GM21515 (cell line): ENCODE measurements around the gene ROPN1L.
"Not testable (repeated sequence)": the region's sequence is repeated elsewhere in the genome, so short reads cannot be mapped to it uniquely, and the experiment has no call there.

Experiments
- ATAC-seq: cut with Tn5 transposase; IDR thresholded peaks from one replicate; pipeline ENCODE4 v1.9.1; 2021; ENCODE audit not compliant: unreplicated experiment

ROPN1L gene

DNA sequence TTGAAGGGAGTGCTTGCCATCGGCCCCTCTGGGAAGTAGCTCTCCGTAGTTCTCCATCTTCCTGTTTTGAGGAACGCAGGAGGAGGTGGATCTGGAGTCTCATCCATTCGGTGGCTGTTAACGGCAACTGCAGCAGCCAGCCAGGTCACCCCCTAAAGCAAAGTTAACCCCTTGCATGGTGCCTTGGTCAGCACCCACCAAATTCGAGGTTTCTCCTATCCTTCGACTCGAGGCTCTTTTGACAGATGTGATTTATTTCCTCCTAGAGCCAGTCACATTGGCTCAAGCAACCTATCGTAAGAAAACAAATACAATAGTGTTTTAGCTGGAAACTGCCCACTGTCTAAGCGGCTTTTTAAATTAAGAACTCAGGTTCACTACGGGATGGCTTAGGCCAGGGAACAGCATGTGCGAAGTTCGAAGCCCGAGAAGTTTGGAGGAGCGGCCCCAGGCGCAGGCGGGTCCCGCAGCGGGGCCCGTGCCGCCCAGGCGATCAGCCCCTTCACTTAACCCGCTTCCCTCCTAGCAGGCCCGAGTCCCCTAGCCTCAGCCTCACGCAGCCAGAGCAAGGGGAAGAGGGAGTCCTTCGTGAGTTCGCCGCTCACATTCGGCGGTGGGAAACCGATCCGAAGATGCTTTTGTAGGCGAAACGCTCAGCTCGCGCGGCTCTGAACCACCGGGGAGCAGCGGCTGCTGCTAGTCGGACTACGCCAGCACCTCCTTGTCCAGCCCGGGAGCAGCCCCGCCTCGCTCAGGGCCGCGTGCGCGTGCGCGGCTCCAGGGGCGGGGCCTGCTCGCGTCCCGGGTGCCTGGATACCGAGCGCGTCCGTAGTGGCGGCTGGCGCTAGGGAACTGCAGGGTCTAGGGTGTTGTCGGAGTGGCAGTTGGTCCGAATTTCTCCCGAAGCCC, at the start of gene ROPN1L:
Gene ROPN1L (plus strand): TSS at position 797 of the 909 bp plus-strand sequence. CDS start 289 bp downstream, outside the sequence.
- ATAC-seq: peak; percentile 99

DNA sequence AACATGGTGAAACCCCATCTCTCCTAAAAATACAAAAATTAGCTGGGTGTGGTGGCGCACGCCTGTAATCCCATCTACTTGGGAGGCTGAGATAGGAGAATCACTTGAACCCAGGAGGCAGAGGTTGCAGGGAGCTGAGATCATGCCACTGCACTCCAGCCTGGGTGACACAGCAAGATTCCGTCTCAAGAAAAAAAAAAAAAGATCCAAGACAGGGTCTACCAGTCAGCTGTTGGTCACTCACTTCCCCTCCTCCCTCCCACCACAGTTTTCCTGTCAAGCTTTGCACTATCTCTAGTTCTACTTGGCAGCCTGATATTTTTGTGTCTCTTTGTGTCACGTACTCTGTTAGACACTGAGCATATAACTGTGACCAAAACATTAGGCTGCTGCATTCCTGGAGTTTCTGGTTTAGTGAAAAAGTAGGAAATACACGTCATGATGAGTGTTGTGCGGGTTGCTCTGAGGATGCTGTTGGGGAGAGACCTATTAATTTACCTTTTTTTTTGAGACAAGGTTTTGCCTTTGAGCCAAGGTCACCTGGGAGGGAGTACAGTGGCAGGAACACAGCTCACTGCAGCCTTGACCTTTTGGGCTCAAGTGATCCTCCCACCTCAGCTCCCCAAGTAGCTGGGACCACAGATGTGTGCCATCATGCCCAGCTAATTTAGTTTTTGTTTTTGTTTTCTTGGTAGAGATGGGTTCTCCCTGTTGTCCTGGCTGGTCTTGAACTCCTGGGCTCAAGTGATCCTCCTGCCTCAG, 48.9 kb upstream of the ROPN1L start:
- not testable (repeated sequence) for ATAC-seq

GRCh38 chr5:10393491-10393890, 48.2 kb upstream of the ROPN1L start:
- ATAC-seq: no peak

- ATAC-seq: no peak
Observed at GRCh38 chr5:10396552-10396951, 45.1 kb upstream of the ROPN1L start.

DNA sequence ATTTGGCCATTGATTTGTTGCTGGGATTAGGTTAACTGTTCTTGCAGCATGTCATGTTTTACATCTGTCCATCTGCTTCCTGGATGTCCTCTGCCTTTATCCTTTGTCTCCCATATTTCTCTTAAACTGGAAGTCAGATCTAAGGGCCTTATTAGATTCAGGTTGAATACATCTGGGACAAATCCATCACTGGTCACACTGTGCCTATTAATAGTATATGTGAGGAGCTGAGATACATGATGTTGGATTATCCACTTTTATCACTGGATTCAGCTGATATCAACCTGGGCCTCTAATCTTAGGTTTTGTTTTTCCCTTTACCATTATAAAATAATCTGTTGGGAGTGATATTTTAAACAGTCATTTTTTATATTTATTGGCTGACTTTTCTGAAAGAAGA, 41.8 kb upstream of the ROPN1L start:
- ATAC-seq: no peak

- ATAC-seq: no peak
Observed at GRCh38 chr5:10400411-10400810, 41.3 kb upstream of the ROPN1L start.

DNA sequence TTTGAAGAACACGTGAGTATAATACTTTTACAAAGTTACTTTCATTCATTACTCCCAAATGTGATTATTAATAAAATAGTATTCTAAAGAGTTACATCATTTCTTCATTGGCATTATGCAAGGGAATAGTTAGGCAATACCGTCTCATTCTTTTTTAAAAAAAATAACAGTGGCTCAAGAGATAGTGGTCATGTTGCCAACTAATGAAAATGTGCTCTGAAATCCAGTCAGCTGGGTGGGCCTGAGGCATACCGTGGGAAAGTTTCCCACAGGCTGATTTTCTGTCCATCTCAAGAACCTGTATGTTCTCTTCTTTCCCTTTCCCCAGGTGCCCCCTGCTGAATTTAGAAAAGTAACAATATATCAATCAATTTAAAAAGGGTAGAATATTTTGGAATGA, 40.8 kb upstream of the ROPN1L start:
- ATAC-seq: no peak

- peak; percentile 61 for ATAC-seq
Observed at GRCh38 chr5:10401498-10401897, 40.2 kb upstream of the ROPN1L start.

DNA sequence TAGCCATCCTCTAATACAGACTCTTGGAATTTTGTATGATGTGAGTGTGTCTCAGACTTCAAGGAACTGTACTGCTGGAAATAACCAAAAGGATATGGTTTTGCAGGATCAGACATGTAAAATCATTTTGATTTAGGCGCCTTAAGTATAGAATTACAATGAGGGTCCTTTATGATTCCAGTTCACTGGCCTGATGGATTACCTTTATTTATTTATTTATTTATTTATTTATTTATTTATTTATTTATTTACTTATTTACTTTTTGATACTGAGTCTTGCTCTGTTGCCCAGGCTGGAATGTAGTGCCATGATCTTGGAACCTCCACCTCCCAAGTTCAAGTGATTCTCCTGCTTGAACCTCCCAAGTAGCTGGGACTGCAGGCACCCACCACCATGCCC, 37.9 kb upstream of the ROPN1L start:
- ATAC-seq: no peak

DNA sequence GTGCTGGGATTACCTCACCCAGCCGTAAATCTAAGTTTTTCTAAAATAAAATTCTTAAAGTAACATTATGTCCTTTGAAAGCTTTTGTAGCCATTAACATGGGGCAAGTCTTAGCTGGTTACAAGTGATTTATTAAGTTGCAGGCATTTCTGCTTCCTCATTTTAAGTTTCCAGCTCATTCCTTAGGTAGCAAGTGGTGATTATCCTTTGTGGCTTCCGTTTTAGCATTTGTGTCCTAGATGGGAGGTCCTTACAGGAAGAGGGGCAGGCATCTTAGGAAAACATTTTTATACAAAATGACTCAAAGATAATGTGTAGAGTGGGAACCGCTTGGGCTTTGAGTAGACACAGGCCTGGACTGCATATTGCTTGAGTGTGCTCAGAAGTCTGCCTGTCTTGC, 35.0 kb upstream of the ROPN1L start:
- ATAC-seq: no peak

DNA sequence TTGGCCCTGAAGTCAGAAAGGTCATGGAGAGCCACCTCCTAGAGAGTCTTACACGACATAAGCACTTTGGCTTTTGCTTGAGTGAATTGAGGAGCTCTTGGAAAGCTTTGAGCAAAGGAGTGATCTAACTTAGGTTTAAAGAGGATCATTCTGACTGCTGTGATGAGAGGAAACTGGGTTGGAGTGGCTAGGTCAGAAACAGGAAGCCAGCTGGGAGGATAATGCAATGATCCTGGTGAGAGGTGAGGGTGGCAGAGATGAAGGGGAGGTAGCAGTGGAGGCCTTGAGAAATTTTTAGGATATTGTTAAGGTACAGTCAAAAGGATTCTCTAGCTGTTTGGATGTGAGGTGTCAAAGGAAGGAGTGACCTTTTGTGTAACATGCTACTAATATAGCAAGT, 32.2 kb upstream of the ROPN1L start:
- ATAC-seq: no peak

GRCh38 chr5:10410662-10411061, 31.0 kb upstream of the ROPN1L start:
- ATAC-seq: no peak

DNA sequence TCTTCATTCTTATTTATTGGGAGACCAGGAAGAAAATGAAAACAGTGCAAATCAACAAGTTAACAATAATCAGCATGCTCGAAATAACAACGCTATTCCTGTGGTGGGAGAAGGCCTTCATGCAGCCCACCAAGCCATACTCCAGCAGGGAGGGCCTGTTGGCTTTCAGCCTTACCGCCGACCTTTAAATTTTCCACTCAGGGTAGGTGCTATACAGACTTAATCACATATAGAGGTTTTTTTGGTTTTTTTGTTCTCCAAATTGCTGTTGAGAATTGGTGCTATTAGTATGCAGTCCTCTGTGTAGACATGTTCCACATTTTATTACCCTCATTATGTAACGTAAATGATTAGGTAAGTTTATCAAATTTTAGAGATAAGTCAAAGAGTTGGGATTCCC, 30.3 kb upstream of the ROPN1L start:
- no peak for ATAC-seq

DNA sequence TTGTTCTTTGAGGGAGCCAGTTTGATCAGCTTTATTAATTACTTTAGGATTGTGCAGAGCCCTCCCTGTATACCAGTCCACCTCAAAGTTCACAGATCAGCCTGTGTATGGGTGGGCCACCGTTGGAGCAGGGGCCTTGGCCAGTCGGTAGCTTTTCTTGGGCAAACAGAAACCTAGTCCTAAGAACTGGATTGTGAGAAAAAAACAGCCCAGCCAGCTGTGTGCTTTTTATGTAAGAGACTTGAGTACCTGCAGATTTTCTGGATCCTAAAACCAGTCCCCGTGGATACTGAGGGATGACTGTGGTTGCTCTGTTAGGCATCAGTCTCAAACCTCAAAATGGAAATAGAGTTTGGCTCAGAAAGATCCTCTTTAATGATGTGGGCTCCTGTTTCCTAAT, 24.8 kb upstream of the ROPN1L start:
- ATAC-seq: no peak

DNA sequence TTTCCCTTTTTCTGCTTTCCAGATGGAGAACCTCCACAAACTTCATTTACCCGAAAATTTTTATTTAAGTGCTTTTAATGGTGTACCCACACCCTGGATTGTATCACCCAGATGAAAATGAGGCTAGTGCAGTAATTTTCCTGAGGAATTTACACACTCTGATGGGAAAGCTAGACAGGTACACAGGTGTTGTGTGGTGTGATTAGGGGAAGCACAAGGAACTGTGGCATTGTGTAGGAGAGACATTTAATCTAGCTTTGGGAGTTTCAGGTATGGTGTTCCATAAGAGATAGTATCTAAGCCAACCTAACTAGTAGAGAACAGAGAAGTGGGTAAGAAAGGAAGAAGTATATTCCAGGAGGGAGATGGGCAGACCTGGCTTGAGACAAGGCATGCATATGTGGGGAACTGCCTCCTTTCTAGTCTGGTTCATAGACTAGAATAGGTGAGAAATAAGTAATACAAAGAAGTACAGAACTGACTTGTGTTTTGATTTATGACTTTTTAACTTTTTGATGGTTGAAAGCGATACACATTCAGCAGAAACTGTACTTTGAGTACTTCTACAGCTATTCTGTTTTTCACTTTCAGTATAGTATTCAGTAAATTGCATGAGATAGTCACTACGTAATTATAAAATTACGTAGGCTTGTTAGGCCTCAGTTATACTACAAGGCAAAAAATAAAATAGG, 22.9 kb upstream of the ROPN1L start:
- ATAC-seq: peak; percentile 80

GRCh38 chr5:10420468-10420867, 21.2 kb upstream of the ROPN1L start:
- ATAC-seq: no peak

DNA sequence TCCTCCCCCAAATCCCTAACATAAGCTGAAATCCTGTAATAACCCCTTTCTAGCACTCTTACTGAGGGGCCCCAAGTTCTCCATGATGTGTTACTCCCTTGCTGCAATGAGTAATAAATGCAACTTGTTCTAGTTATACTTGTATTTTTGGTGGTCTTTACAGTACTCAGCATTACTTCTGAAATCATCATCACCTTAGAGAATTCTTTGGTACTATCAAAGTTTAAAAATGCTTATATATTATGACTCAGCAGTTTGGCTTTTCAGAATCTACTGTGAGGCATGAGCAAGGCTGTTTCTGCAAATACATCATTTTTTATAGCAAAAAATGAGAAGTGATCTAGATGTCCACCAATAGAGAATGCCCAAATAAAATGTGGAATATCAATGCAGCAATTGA, 20.7 kb upstream of the ROPN1L start:
- ATAC-seq: no peak

GRCh38 chr5:10421896-10422691, 19.6 kb upstream of the ROPN1L start:
- ATAC-seq: no peak

GRCh38 chr5:10423022-10423421, 18.7 kb upstream of the ROPN1L start:
- no peak for ATAC-seq

DNA sequence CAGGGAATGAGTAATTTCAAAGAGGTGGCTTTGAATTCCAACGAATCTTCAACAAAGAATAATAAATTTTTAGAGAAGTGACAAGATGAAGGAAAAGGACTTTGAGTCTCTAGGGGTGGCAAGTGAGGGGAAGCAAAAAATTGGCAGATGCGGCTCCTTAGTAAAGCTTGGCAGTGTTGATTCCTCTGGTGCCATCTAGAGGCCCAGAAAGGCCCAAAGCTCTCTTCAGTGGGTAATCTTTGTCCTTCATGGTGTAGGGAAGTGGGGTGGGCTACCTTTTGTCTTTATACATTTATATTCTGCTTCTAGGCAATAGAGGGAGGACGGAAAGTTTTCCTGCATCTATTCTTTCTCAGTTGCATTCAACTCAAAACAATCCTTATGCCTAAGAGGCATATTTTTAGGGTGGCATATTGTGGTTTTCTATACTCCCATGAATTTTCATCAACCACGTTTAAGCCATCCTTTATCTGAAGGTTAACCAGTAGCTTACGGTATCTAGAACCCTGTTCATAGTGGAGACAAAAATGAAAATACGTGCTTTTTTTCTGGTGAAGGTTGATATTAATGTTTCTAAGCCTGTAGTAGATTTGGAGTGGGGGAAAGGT, 17.5 kb upstream of the ROPN1L start:
- no peak for ATAC-seq
